Adipocyte (in vitro differentiated cells): ENCODE measurements around the gene KCNIP1.

ENCODE experiments used
- DNase-seq: peaks from one replicate; pipeline ENCODE4 v3.0.0-alpha.2; 2015; ENCODE audit warnings: low read depth
- H3K27me3 ChIP-seq: replicated peaks from 2 replicates; pipeline ENCODE4 v1.7.0; 2013; ENCODE audit warnings: mild to moderate bottlenecking, low read length, moderate library complexity; ENCODE audit not compliant: control insufficient read depth, insufficient read depth
- H3K36me3 ChIP-seq: 2 replicates; pipeline ENCODE4 v1.7.0; 2013; ENCODE audit warnings: low read length, mild to moderate bottlenecking, moderate library complexity; ENCODE audit not compliant: control insufficient read depth, insufficient read depth, severe bottlenecking
- H3K4me1 ChIP-seq: 2 replicates; pipeline ENCODE4 v1.7.0; 2013; ENCODE audit warnings: mild to moderate bottlenecking, low read length, moderate library complexity; ENCODE audit not compliant: control insufficient read depth, insufficient read depth
- H3K4me3 ChIP-seq: 2 replicates; pipeline ENCODE4 v1.7.0; 2013; ENCODE audit warnings: mild to moderate bottlenecking, low read length, moderate library complexity
- H3K9ac ChIP-seq: 2 replicates; pipeline ENCODE4 v1.7.0; 2013; ENCODE audit warnings: mild to moderate bottlenecking, low read length, moderate library complexity
- H3K9me3 ChIP-seq: 2 replicates; pipeline ENCODE4 v1.7.0; 2013; ENCODE audit warnings: mild to moderate bottlenecking, low read length, moderate library complexity; ENCODE audit not compliant: control insufficient read depth

KCNIP1 gene

GRCh38 chr5:170783498-170784247 lies 279.9 kb downstream of the KCNIP1 start, which contains the start of gene GABRP:
Gene GABRP (plus strand): TSS chr5:170783725. CDS start chr5:170788616, 4,891 bp downstream.
- Histone ChIP-seq H3K27me3 (peaks cover 24% of the 10 kb centered on the region), H3K9me3 (no peaks in the 10 kb centered on the region), H3K4me3 (no peak within 1 kb of the TSS), H3K36me3 (no peaks in the 10 kb centered on the region), H3K9ac (no peak within 1 kb of the TSS), H3K4me1 (no peaks in the 10 kb centered on the region)
- no peak for DNase-seq

- H3K9ac ChIP-seq: no peak overlapping the region
- H3K36me3 ChIP-seq: no peaks in the 10 kb centered on the region
- H3K4me3 ChIP-seq: no peak overlapping the region
- no peak for DNase-seq
- H3K27me3 ChIP-seq: peaks cover 32% of the 10 kb centered on the region
- H3K9me3 ChIP-seq: no peaks in the 10 kb centered on the region
- H3K4me1 ChIP-seq: no peaks in the 10 kb centered on the region
Observed at GRCh38 chr5:170785416-170785815, 281.6 kb downstream of the KCNIP1 start.
